Measurements from ENCODE around the gene CDH15.
A peak's percentile ranks its signal among the peaks of the same experiment; 100 is the strongest.

Gene CDH15

GRCh38 chr16:89200124-89200849 lies 28.7 kb downstream of the CDH15 start, which contains the start of gene SLC22A31:
TSS of gene SLC22A31 (minus strand) at chr16:89200537. CDS start at chr16:89200501, 36 bp downstream.
- DNase-seq (ENCODE audit: low read depth): no peak

GRCh38 chr16:89200850-89201411 lies 29.4 kb downstream of the CDH15 start:
- DNase-seq (ENCODE audit: low read depth): no peak

- peak; percentile 65 for DNase-seq (ENCODE audit: low read depth)
Observed at GRCh38 chr16:89201439-89202377, 30.2 kb downstream of the CDH15 start.

- DNase-seq (ENCODE audit: low read depth): no peak
Observed at GRCh38 chr16:89202422-89203215, 31.1 kb downstream of the CDH15 start.

- DNase-seq (ENCODE audit: low read depth): no peak
Observed at GRCh38 chr16:89207993-89208392, 36.4 kb downstream of the CDH15 start.

- no peak for DNase-seq (ENCODE audit: low read depth)
Observed at GRCh38 chr16:89209522-89210044, 38.0 kb downstream of the CDH15 start.

- no peak for DNase-seq (ENCODE audit: low read depth)
Observed at GRCh38 chr16:89210165-89210903, 38.8 kb downstream of the CDH15 start.

- no peak for DNase-seq (ENCODE audit: low read depth)
Observed at GRCh38 chr16:89210904-89211515, 39.5 kb downstream of the CDH15 start.

GRCh38 chr16:89216315-89217137 lies 45.0 kb downstream of the CDH15 start:
- peak; percentile 53 for DNase-seq (ENCODE audit: low read depth)

- no peak for DNase-seq (ENCODE audit: low read depth)
Observed at GRCh38 chr16:89217138-89217387, 45.5 kb downstream of the CDH15 start.

- DNase-seq (ENCODE audit: low read depth): peak; percentile 62
Observed at GRCh38 chr16:89217388-89218191, 46.0 kb downstream of the CDH15 start, which contains the start of gene ZNF778. TSS of gene ZNF778 (plus strand) at chr16:89217703. CDS start at chr16:89221128, 3,425 bp downstream.

- no peak for DNase-seq (ENCODE audit: low read depth)
Observed at GRCh38 chr16:89219365-89219764, 47.8 kb downstream of the CDH15 start.

- DNase-seq (ENCODE audit: low read depth): no peak
Observed at GRCh38 chr16:89221604-89222003, 50.1 kb downstream of the CDH15 start.

- no peak for DNase-seq (ENCODE audit: low read depth)
Observed at GRCh38 chr16:89222931-89223330, 51.4 kb downstream of the CDH15 start.

- DNase-seq (ENCODE audit: low read depth): no peak
Observed at GRCh38 chr16:89224665-89225064, 53.1 kb downstream of the CDH15 start.

- no peak for DNase-seq (ENCODE audit: low read depth)
Observed at GRCh38 chr16:89230255-89230654, 58.7 kb downstream of the CDH15 start.

- no peak for DNase-seq (ENCODE audit: low read depth)
Observed at GRCh38 chr16:89232107-89232506, 60.6 kb downstream of the CDH15 start.

- no peak for DNase-seq (ENCODE audit: low read depth)
Observed at GRCh38 chr16:89233678-89234490, 62.3 kb downstream of the CDH15 start.
